Endothelial cell (in vitro differentiated cells): Measurements from ENCODE around the gene PLPP7. TPM values are rescaled to one million over a fixed set of nuclear protein-coding genes. Genes with fewer than 3 reads are reported as not detected.

Source experiments
- DNase-seq: peaks from one replicate; pipeline ENCODE4 v3.0.0; 2021; ENCODE audit warnings: low spot score
- H3K27ac Mint-ChIP-seq: one replicate; pipeline ENCODE4 v1.8.0; 2021; ENCODE audit warnings: mixed read lengths, inconsistent platforms; ENCODE audit not compliant: unreplicated experiment
- H3K27me3 Mint-ChIP-seq: one replicate; pipeline ENCODE4 v1.8.0; 2021; ENCODE audit warnings: mild to moderate bottlenecking, moderate library complexity, mixed read lengths, inconsistent platforms; ENCODE audit not compliant: unreplicated experiment
- H3K36me3 Mint-ChIP-seq: one replicate; pipeline ENCODE4 v1.8.0; 2021; ENCODE audit warnings: mild to moderate bottlenecking, low read depth, mixed read lengths, inconsistent platforms; ENCODE audit not compliant: unreplicated experiment
- H3K4me1 Mint-ChIP-seq: one replicate; pipeline ENCODE4 v1.8.0; 2021; ENCODE audit warnings: mild to moderate bottlenecking, mixed read lengths, inconsistent platforms; ENCODE audit not compliant: unreplicated experiment
- H3K4me3 Mint-ChIP-seq: one replicate; pipeline ENCODE4 v1.8.0; 2021; ENCODE audit warnings: mild to moderate bottlenecking, mixed read lengths, inconsistent platforms; ENCODE audit not compliant: unreplicated experiment
- H3K9me3 Mint-ChIP-seq: one replicate; pipeline ENCODE4 v1.8.0; 2021; ENCODE audit warnings: mixed read lengths, inconsistent platforms; ENCODE audit not compliant: unreplicated experiment
- total RNA-seq: library from RNA; stranded (reverse); fragmentation: NEBNext Ultra II Directional; extraction: Animal tissue kit (Norgen Biotek cat#: 25700); gene quantifications from one replicate; pipeline ENCODE4 v1.2.1, GENCODE V29; 2021; ENCODE audit not compliant: unreplicated experiment
- TF ChIP-seq, protein P1 (sequence below): fragments of 200-600 bp; sonication (generic); IDR thresholded peaks from one replicate; pipeline ENCODE4 v1.5.0; 2021; ENCODE audit warnings: antibody characterized with exemption; ENCODE audit not compliant: unreplicated experiment

PLPP7 gene
- total RNA-seq, 1 donor from 2014 or later, result 4.9 TPM

DNA sequence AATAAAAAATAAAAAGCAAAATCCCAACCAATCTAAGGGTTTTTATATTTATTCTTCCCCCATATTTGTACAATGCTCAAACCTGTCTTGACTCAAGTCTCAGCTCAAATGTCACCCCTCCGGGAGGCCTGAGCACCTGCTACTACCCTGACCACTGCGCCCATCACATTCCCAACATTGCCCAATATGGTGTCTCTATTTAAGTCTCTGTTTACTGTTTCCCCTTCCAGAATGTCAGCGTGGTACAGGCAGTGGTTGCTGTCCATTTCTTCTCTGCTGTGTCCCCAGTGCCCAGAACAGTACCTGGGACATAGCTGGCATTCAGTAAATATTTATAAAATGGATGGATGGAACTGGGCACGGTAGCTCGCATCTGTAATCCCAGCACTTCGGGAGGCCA, 57.0 kb downstream of the PLPP7 start:
- H3K36me3 Mint-ChIP-seq, result peaks cover 4% of the 10 kb centered on the region
- no peak overlapping the region for H3K27ac Mint-ChIP-seq
- H3K9me3 Mint-ChIP-seq, result no peaks in the 10 kb centered on the region
- H3K4me3 Mint-ChIP-seq, result no peak overlapping the region
- H3K4me1 Mint-ChIP-seq, result peaks cover 7% of the 10 kb centered on the region
- peaks cover 8% of the 10 kb centered on the region for H3K27me3 Mint-ChIP-seq
- TF ChIP-seq, protein P1, sequence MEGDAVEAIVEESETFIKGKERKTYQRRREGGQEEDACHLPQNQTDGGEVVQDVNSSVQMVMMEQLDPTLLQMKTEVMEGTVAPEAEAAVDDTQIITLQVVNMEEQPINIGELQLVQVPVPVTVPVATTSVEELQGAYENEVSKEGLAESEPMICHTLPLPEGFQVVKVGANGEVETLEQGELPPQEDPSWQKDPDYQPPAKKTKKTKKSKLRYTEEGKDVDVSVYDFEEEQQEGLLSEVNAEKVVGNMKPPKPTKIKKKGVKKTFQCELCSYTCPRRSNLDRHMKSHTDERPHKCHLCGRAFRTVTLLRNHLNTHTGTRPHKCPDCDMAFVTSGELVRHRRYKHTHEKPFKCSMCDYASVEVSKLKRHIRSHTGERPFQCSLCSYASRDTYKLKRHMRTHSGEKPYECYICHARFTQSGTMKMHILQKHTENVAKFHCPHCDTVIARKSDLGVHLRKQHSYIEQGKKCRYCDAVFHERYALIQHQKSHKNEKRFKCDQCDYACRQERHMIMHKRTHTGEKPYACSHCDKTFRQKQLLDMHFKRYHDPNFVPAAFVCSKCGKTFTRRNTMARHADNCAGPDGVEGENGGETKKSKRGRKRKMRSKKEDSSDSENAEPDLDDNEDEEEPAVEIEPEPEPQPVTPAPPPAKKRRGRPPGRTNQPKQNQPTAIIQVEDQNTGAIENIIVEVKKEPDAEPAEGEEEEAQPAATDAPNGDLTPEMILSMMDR, result no peak
- no peak for DNase-seq

- Mint-ChIP-seq H3K36me3 (peaks cover 4% of the 10 kb centered on the region), H3K27me3 (peaks cover 8% of the 10 kb centered on the region), H3K9me3 (no peaks in the 10 kb centered on the region), H3K4me1 (peaks cover 7% of the 10 kb centered on the region), H3K4me3 (no peak overlapping the region), H3K27ac (no peak overlapping the region)
- no peak for DNase-seq
- TF ChIP-seq, protein P1, result no peak
Measured at GRCh38 chr9:131347376-131348020, 58.0 kb downstream of the PLPP7 start.

DNA sequence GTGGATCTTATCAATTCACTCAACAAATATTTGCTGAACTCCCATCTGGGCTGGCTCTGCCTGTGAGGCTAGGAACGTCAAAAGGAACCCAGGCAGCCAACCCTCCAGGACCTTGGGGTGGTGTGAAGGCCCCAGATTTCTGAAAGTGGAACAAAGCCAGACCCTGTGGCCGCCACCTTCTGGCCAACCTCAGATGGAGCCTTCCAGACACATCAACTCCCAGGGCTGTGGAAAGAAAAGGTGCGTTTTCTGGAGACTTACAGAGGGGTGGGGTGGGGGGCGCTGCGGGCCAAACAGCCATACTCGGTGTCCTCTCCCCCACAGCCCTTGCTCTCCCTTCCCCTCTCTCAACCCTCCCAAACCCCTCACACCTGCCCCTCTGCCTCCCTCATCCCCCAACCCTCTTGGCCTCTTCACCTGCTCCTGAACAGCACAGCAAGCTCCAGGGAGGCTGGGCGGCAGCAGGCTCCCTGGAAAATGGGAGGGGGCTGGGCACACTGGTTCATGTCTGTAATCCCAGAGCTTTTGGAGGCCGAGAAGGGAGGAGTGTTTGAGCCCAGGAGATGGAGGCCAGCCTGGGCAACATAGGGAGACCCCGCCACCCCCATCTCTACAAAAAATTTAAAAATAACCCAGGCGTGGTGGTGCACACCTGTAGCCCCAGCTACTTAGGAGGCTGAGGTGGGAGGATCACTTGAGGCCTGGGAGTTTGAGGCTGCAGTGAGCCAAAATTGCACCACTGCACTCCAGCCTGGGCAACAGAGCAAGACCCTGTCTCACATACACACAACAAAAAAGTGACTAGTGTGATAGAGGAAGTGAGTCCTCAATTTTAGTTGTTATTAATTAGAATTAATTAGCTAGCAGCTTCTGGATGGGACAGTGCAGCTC, 59.4 kb downstream of the PLPP7 start:
- H3K27ac Mint-ChIP-seq, result no peak overlapping the region
- peaks cover 8% of the 10 kb centered on the region for H3K27me3 Mint-ChIP-seq
- no peak overlapping the region for H3K4me3 Mint-ChIP-seq
- no peaks in the 10 kb centered on the region for H3K9me3 Mint-ChIP-seq
- peaks cover 4% of the 10 kb centered on the region for H3K36me3 Mint-ChIP-seq
- no peak for DNase-seq
- peaks cover 7% of the 10 kb centered on the region for H3K4me1 Mint-ChIP-seq
- TF ChIP-seq, protein P1, result no peak

- no peak overlapping the region for H3K4me3 Mint-ChIP-seq
- no peak overlapping the region for H3K27ac Mint-ChIP-seq
- peaks cover 4% of the 10 kb centered on the region for H3K36me3 Mint-ChIP-seq
- peaks cover 8% of the 10 kb centered on the region for H3K27me3 Mint-ChIP-seq
- TF ChIP-seq, protein P1, result no peak
- H3K9me3 Mint-ChIP-seq, result no peaks in the 10 kb centered on the region
- DNase-seq, result no peak
- H3K4me1 Mint-ChIP-seq, result peaks cover 7% of the 10 kb centered on the region
Measured at GRCh38 chr9:131349522-131349880, 60.0 kb downstream of the PLPP7 start.
